Middle frontal gyrus (tissue), 1 donor: ENCODE results near the gene CLN6.
"Not testable (repeated sequence)": the region's sequence is repeated elsewhere in the genome, so short reads cannot be mapped to it uniquely, and the experiment has no call there.

Source experiments
- DNase-seq: peaks from one replicate; pipeline ENCODE4 v3.0.0-alpha.2; 2015; ENCODE audit warnings: low spot score; ENCODE audit errors: extremely low spot score

Gene CLN6

DNA sequence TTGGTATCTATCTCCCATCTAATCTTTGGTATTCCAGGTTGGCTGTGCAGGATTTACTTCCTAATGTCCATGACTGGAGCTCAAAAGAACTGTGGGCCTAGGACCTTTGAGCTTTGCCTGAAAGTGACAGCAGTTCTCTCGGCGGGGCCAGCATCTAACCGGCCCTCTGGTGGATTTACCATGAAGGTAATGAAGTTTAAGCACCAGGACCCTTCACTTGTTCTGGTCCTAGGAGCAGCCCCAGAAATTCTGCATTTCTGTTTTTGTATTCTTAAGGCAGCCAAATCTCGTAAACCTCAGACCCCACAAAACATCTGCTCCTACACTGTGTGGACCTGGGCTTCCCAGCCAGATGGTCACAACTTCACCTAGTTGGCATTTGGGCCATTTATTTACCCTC, 37.4 kb downstream of the CLN6 start:
- no peak for DNase-seq

DNA sequence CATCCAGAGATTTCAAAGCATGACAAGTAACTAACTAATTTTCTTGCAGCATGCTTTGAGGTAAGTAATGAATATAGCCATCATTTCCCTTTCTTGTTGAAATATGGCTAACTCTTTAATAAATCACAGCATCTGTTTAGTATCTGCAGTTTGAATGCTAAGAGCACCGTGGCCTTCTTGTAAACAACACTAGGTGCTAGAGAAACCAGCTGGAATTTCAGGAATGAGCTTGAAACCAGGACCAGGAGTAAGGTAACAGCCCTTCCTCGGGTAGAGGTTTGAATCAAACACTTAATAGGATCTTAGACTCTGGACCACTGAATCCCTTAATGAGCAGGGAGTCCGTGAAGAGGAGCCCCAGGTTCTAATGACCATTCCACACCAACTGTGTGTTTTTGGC, 38.0 kb downstream of the CLN6 start:
- no peak for DNase-seq

DNA sequence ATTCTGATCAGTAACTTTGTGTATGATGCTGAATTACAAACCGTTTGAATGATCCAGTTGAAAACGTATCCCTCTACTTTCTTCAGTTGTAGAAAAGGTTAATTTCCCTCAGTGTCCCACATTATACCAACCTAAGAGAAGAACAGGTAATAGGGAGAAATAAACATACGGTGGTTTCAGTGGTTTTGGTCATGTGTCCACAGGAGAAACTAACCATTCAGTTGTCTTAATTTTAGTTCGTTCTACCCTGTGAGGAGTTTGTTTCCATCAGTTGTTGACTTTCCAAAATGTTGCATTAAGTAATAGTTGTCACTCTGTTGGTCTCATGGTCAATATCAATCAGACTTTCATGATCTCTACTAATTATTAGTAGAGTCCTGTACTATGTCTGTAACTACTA, 39.5 kb downstream of the CLN6 start:
- no peak for DNase-seq

DNA sequence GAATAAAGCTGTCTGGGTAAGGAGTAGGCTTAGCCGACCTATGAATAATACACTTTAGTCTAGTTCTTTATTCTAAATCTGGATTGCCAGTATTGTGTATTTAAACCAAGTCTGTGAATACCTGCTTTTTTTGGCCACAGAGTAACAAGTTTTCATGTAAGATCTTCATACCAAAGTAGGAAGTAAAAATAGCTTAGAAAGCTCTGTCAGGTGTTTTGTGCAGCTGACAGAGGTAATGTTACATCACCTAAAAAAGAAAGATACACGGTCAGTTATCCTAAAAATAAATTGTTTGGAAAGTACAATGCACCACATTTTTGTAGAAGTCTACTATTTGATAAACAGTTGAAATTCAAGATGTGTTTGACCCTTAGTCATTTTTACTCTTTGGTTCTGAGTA, 40.9 kb downstream of the CLN6 start:
- DNase-seq, result no peak

DNA sequence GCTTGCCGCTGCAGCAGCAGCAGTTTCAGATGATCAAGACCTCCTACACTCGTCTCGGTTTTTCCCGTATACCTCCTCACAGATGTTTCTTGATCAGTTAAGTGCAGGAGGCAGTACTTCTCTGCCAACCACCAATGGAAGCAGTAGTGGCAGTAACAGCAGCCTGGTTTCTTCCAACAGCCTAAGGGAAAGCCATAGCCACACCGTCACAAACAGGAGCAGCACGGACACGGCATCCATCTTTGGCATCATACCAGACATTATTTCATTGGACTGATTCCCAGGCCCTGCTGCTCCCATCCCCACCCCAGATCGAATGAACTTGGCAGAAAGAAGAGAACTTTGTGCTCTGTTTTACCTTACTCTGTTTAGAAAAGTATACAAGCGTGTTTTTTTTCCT, 42.0 kb downstream of the CLN6 start:
- no peak for DNase-seq

DNA sequence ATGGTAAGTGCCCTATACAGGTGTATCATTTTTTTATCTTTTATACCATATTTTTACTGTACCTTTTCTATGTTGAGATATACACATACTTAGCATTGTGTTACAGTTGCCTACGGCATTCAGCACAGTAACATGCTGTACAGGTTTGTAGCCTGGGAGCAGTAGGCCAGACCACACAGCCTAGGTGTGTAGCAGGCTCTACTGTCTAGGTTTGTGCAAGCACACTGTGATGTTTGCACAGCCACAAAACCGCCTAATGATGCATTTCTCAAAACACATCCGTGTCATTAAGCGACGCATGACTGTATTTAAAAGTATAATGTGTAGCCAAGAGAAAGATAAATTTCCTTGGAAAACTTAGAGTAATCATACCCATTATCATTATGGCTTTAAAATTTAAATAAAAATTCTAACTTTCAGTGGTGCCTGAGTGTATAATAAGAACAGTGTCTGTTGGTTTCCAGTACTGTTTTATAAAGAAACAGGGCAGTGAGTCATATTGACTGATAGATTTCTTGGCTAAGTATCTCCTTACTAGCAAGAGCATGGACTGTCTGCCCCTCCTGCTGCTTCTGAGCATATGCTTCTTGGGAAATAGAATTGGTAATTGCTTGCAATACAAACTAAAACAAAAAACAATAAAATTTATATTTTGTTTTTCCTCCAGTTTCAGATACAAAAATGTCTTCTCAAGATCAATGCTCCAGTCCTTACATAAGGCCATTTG, 42.7 kb downstream of the CLN6 start:
- DNase-seq, result no peak

DNA sequence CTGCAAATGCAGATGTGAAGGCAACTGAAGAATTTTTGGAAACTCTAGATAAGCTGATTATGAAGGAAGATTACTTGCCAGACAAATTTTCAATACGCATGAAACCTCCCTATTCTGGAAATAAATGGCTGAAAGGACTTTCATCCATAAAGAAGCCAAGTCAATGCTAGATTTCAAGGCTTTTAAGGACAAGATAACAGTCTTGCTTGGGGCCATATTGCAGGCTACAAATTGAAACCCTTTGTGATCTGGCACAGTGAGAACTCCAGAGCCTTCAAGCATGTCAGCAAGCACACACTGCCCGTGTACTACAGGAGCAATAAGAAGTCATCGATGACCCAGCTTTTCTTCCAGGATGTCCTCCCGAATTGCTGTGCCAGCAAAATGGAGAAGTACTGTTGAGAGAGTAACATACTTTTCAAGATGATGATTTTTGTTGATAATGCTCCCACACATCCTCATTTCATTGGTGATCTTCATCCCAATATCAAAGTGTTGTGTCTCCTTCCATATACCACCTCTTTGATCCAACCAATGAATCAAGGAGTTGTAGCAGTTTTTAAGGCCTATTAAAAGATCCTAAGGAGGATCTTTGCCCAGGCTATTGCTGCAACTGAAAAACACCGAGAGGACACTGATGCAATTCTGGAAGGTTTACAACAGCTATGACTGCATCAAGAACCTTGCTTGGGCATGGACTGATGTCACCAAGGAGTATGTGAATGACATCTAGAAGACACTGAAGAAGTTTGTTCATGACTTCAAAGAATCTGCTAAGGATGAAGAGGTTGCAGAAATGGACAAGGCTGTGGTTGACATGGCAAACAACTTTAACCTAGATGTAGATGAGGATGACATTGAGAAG, 44.7 kb downstream of the CLN6 start:
- no peak for DNase-seq

DNA sequence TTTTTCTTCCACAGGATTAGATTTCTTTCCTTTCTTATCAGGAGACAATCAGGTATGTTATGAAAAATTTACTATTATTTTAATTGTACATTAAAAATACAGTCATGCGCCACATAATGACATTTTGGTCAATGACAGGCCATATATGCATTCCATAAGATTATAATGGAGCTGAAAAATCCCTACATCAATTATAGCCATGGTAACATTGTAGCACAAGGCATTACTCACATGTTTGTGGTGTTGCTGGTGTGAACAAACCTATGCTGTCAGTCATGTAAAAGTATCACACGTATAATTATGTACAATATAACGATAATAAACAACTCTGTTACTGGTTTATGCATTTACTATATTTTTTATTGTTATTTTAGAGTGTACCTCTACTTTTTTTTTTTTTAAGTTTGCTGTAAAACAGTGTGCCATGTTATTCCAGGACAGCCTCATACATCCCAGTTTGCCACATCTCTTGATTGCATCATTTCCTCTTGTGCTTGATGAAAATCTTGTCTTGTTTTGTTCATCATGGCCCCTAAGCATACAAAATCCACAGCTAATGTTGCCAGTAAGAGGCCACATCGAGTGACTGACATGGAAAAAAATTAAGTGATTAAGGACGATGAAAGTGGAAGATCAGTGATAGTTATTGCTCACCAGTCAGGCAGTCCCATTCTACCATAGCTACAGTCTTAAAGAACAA, 45.8 kb downstream of the CLN6 start:
- DNase-seq, result no peak

DNA sequence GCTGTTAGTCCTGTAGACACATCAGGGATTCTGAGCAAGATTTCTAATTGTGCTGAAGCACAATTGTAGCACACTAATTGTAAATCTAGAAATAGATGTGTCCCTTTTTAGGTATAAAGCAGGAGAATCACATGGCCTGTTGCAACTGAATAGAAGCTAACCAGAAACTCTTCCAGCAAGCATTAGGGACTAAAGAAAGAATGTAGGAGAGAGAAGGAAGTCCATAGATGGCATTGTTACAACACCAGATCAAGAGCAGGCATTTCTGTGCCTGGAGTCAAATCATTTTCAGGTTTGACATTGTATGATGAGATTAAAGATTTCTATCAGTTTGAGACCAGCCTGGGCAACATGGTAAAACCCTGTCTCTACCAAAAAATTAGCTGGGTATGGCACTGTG, 51.8 kb downstream of the CLN6 start:
- no peak for DNase-seq

DNA sequence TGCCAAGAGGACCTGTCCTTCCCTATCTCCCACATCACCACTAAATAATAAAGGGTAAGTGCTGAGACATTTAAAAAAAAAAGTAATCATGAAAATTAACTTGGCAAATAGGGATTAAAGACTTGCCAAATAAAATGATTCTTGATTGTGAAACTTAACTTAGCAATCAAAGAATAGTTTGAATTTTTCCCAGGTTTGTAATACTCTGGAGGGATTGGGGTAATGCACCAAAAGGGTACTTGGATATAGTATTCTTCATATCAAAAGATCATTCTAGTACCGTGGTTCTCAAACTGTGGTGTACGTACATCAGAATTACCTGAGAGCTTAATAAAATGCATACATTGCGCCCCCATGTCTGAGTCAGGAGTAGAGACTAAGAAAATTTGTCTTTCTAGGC, 52.9 kb downstream of the CLN6 start:
- DNase-seq, result no peak

DNA sequence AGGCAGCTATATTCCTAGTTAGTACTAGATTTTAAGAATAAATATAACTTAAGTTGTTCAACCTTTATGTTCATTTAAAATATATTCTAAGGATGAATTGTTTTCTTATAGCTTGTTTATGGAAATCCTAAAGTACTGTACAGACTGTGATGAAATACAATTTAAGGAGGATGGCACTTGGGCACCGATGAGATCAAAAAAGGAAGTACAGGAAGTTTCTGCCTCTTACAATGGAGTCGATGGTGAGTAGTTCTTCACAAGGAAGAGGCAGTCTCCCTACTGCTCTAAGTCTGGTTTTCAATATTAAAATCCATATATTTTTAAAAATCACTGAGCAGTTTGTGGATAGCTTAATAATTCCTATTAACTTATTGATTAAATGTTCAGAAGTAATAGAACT, 54.0 kb downstream of the CLN6 start:
- DNase-seq, result no peak

DNA sequence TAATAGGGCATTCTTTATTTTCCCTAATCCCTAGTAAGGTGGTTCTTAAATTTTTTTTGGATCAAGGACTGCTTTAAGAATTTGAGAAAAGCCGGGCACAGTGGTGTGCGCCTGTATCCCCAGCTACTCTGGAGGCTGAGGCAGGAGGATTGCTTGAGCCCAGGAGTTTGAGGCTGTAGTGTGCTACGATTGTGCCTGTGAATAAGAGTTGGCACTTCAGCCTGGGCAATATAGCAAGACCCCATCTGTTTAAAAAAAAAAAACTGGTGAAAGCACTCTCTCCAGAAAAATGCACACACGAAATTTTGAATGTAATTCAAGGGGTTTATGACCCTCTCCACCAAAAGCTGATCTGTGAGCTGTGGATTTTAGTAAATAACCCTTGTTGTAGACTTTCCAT, 56.4 kb downstream of the CLN6 start:
- no peak for DNase-seq

DNA sequence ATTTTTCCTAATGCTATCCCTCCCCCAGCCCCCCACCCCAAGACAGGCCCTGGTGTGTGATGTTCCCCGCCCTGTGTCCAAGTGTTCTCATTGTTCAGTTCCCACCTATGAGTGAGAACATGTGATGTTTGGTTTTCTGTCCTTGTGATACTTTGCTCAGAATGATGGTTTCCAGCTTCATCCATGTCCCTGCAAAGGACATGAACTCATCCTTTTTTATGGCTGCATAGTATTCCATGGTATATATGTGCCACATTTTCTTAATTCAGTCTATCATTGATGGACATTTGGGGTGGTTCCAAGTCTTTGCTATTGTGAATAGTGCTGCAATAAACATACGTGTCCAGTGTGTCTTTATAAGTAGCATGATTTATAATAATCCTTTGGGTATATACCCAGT, 57.5 kb downstream of the CLN6 start:
- not testable (repeated sequence) for DNase-seq

DNA sequence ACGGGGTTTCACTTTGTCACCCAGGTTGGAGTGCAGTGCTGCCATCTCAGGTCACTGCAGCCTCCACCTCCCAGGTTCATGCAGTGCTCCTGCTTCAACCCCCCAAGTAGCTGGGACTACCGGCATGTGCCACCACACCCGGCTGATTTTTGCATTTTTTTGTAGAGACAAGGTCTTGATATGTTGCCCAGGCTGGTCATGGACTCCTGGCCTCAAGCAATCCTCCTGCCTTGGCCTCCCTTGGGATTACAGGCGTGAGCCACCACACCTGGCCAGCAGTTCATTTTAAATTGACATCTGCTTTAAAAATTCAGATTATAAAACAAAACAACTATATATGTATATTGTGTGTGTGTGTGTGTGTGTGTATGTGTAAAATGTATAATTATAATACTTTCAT, 62.7 kb downstream of the CLN6 start:
- no peak for DNase-seq

DNA sequence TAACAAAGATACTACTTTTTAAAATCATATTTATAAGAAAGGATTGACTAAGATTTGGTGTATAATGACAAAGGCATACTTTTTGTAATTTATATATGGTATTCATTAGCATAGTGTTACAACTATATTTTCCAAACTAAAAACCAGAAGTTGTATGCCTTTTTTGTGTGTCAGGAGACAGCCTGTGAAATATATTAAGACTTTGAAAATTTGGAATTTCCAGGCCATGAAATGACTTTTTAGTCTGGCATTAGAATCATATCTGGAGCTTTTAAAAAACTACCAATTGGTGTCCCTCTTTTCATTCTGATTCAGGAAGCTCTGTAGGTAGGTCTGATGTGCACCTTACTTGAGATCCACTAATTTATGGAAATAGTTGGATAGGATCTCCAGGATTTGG, 66.3 kb downstream of the CLN6 start:
- no peak for DNase-seq

DNA sequence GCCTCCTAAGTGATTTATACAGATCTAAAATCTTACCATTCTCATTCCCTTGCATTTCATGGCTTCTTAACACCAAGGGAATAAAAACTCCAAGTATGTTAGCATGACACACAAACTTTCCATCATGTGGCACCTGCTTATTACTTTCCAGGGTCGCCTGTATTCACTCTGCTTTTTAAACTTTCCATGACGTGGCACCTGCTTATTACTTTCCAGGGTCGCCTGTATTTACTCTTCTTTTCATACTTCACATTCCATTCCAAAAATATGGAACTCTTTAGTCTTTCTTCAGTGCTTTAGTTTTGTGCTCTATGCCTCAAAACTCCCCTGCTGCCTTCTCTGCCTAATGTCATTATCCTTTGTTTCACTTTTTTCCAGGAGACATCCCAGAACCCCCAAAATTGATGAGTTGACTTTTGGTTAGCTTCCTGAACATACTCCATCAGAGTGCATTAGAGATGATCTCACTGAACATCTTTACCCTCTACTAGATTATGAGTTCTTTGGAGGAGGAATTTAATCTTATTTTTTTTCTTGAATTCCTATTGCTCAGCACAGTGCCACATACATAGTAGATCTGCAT, 71.4 kb downstream of the CLN6 start:
- no peak for DNase-seq

DNA sequence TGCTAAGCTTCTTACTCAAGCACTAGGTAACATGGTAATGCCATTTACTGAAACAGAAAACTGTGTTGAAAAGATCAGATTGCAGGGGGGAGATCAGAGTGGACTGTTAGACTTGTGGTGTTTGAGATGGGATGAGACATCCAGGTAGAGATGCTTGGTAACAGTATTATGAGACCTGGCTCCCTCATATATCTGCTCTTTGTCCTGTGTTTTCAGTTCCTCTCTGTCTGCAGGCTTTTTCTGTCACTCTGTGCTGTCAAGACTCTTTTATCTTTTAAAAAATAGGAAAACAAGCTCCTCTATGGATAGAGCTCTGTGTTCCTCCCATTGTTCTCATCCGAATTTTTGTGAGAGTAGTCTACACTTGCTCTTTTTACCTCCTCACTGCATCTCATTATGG, 72.5 kb downstream of the CLN6 start:
- no peak for DNase-seq
